ENCODE measurements around the gene MNT.

- TF ChIP-seq CTCF (IDR thresholded peaks at IDR 0.05) (no peak), POLR2A (IDR thresholded peaks at IDR 0.05) (no peak)
These were observed 38.4 kb downstream of the MNT start for GRCh38 chr17:2362416-2362815.

Measured in Peyer's patch (tissue), 4 donors.